NCI-H1105 treated with DMSO at 0.1 percent for 48 hours (cell line): ENCODE results near the gene TIAM1.

Experiments used
- DNase-seq: peaks from one replicate; lab custom pipeline; 2025; lab: John Stamatoyannopoulos, UW

TIAM1 gene

DNA sequence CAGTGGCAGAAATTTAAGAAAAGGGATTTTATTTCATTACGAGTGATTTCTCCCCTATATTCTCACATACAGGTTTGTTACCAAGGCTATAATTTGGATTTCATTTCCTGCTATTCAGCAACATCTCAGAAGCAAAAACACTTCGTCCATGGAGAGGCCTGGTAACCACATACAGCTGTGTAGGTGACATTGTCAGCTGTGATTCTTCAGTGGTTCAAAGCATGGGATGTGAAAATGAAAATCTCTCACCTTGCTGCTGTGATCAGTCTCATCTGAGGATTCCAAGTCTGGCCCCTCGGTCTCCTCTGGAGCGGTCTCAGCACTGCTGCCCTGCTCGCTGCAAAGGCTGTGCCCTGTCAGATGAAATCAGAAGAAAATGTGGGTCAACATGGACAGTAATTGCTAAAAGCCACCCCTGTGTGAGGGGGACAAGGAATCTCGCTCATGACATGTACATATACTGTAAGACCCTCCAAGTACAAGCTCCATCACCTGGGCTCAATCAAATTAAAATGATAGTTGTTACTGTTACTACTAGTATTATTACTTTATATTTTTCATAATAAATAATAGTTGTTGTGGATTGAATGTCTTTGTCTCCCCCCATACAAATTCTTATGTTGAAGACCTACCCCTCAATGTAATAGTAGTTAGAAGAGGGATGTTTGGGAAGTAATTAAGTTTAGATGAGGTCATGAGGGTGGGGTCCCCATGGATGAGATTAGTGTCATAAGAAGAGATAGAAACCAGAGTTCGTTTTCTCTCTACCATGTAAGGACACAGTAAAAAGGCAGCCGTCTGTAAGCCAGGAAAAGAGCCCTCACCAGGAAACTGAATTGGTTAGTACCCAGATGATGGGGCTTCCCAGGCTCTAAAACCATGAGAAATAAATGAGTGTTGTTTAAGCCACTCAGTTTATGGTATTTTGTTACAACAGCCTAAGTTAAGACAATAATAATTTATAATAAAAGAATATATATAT, 179.1 kb downstream of the TIAM1 start:
- no peak for DNase-seq

DNA sequence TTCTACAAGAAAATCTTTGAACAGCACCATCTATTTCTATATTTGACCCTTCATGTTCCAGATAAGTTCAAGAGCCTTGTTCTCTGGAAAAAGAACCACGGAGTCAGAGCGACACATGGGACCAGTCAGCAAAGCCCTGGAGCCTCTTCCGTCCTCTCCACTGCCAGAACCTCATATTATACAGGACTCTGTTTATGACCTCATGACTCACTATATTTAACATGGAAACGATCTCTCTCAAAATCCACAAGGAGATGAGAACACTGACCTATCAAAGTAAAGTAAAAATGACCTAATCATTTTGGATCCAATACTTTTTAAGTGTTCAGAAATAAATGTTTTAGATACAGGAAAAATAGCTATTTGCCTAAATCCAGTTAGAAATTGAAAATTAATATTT, 181.2 kb downstream of the TIAM1 start:
- no peak for DNase-seq

DNA sequence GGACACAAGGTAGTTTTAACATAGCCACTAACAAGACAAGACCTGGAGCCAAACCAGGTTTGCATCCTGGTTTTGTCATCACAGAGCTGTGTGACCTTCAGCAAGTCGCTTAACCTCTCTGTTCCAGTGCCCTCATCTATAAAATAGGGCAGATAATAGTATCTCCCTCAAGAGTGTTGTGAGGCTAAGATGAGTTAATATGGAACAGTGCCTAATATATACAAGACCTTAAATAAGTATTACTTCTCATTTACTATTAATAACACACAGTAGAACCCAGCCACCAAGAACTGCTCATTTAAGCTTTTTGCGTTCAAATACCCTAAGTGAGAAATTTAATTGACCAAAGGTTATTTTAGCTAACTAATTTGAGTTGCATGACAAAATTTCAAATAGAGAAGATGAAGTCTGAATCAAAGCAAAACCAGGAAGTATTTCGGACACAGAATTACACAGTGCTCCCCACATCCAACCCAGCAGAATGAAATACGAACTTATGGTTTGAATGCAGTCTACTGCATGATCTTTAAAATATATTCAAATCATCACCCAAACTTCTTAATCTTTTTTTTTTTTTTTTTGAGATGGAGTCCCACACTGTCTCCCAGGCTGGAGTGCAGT, 181.9 kb downstream of the TIAM1 start:
- no peak for DNase-seq

DNA sequence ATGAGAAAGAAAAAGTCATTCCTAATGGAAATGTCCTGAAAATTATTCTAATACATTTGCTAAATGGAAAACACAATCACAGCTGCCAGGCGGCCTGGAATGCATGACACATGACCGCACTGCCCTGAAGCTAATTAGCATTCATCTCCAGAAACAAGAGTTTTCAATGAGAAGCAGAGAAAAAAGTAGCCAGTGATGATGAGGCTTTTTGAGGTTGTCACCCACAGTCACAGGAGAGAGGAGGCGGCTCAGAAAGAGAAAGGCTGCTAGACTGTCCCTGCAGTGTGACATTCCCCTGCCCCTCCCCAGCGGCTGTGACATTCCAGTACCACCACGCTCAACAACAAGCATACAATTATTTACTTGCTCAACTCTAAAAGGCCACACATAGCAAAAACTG, 182.9 kb downstream of the TIAM1 start:
- DNase-seq = no peak

DNA sequence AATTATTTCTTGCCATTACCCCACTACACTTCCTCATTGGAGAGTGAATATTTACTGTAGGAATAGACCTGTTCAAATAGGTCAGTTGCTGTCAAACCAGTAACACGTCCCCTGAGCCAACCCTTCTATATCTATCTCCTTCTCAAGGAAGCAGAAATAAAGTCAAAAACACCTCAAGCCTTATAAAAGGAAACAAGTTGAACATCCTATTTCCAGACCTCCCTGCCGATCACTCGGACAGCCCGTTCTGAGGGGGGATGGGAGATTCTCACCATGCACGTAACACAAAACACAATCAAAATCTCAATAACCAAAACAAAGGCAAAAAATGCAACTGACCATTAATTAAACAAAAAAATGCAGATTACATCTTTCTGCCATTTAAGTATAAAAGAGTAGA, 184.3 kb downstream of the TIAM1 start:
- no peak for DNase-seq

DNA sequence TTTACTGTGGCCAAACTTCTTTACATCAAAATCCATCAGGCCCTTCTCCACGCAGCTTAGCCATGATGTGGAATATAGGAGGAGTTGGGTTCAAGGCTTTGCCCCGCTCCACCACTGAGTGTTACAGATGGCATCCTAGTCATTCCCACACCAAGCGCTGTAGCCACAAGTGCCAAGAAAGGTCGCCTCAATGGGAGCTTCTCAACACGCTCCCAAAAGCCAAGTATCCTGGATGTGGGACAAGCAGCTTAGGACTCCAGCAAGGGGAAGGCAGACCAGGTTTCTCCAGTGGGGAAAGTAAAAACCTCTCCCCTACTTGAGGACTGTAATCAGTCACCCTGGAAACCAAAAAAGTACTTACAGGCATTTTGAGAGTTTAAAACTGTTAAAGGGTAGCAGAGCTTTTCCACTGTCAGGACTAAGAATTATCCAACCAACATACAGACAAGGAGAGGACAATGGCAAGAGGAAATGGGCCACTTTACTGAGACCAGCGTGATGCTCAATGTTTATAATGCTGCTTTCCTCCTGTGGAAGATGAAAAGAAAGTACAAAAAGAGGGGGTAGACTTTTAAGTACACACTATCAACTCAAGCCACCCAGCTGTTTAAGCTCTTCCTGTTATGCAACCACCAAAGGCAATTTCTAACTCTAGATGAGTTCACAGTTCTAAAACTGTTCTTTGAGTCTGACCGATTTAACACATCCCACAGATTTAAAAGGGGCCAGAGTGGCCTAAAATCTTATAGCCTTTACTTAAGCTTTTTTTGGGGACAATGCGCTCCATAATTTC, 185.1 kb downstream of the TIAM1 start:
- DNase-seq = no peak

DNA sequence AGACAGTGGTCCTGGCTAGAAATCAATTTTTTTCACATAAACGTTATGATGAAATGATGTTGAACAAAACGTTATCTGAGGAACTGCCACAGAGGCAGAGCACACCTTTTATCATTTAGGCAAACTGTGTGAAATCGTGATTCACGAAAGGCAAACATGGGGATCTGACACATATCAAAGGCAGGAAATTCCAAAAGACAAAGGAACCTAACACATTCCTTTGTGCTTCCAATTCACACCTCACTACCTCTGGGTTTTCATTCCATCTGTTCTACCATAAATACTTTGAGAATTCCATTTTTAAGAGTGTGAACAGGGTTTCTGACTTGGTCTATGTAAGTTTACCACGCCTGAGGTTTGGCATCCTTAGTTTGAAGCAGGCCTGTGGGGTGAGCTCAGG, 186.3 kb downstream of the TIAM1 start:
- no peak for DNase-seq

DNA sequence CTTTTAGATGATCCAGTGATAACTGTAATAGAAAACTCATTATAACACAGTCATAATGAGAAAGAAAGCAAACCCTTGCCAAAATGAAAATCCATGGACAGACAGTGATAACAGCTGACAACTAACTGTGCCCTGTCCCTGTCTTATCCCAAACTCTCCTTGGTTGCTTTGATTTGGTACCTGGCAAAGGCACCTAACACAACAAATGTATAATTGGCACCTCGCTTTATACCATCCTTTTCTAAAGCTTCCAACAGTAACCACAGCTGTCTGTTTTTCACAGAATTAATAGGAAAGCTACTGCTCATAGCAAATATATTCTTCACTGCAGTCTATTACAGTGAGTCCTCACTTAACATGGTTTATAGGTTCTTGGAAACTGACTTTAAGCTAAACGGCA, 187.4 kb downstream of the TIAM1 start:
- no peak for DNase-seq

DNA sequence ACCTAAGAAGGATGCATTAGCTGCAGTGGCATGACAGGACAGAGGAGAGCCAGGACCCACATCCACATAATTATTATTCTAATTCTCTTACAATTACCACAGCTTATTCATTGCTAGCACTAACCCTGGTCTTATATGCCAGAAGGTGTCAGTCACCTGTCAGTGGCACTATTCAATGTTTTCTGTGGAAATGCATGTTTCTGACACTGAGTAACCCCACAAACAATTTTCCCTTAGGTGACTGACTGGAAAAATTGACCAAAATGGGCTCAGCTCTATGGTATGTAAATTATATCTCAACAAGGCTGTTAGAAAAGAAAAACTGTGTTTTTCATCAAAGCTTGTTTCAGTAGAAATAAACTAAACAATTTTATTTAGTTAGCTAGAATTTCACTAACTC, 187.9 kb downstream of the TIAM1 start:
- DNase-seq = no peak

DNA sequence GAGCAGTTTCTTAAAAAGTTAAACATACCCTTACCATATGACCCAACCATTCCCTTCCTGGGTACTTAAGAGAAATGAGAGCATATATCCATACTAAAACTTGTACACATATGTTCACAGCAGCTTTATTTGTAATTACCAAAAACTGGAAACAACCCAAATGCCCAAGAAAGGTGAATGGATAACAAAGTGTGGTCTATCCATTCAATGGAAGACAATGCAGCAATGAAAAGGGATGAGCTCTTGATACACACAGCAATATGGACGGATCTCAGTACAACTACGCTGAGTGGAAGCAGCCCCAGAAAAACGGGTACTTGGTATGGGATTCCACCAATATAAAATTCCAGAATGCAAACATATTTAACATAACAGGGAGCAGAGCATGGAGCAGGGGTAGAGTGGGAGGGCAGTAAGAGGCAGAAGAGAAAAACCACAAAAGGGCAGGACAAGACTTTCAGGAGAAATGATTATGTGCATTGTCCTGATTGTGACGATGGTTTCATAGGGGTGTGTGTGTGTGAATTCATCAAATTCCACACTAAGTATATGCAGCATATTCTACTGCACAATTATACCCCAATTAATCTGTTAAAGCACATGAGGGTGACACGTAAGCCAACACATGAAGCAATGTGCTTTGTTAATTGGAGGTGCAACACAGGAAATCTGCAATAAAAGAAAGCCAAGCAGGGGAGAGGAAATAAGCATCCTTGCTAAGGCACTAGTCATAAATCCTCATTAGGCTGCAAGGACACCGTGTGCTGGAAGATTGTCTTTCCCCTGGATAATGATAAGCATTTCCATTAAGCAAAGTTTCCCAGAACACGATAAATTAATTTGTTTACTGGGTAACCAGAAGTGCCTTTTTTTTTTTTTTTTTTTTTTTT, 192.7 kb downstream of the TIAM1 start:
- no peak for DNase-seq

DNA sequence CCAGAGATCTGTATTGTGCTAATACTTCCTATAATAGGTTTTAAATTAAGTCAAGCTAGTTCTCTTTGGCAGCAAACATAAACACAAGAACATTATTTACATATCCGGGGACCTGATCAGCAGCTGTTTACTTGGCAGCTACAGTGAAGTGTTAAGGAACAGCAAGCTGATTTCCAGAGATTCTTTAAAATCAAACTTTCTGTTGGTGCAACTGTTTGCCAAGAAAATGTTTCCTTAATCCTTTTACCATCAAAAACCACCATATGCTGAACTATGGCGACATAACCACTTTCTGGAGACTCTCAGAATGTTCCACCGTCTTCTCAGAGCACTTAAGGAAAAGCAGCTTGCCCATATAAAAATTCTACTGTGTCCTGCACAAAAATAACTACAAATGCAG, 198.8 kb downstream of the TIAM1 start:
- no peak for DNase-seq

DNA sequence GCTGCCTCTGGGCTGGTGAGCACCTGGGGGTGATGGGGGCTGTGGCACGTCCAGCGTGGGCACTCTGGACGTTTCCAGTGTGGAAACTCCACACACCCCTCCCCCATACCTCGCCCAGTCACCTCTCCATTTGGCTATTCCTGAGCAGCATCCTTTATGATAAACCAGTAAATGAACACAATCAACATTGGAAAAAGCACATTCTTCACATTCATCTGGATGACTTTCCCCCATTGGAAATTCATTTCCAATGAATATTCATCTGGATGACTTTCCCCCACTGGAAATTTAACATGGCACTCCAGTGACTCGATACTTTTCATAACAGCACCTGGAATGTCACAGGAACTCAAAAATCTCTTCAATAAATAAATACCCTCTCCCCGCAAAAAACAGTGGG, 201.0 kb downstream of the TIAM1 start:
- no peak for DNase-seq

DNA sequence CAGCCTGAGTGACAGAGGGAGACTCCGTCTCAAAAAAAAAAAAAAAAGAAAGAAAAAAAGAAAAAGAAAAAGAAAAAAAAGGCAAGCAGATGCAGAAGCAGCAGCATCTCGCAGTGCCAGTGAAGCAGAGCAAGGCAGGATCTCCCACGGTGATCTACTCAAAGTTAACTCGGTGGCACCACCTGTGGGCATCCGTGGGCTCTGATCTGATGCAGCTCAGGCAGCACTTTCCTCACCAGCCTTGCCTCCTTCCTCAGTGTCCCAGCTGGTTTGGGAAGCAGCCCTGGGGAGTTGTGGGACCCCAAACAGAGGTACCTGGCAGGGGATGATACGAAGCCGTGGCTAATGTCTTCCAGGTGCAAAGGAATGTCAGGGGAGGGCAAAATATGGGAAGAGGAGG, 201.5 kb downstream of the TIAM1 start:
- DNase-seq = no peak

DNA sequence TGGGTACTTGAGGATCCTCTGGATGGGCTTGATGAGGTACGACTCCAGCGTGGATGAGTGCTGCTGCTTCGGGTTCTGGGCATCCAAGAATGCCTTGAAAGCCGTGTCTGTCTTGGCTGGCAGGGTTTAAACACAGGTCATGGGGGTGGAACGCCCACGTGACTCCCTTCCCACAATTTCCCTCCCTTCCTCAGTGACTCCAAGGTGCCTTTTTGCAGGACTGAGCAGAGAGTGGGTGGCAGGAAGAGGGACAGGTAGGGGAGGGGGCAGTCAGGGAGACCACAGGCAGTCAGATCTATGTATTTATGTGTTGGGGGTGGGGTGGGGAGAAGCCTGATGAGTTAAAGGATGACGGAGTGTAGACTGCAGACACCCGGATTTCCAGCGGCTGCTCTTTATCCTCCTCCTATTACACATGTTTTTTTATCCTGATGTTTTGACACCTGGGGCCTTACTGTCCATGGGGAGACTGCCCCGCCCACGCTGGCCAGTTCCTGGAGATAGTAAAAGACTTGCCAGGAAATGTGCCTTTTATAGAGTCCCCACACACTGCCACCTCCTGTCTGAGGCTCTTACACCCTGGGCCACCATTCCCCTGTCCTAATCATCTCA, 202.6 kb downstream of the TIAM1 start:
- DNase-seq = no peak

DNA sequence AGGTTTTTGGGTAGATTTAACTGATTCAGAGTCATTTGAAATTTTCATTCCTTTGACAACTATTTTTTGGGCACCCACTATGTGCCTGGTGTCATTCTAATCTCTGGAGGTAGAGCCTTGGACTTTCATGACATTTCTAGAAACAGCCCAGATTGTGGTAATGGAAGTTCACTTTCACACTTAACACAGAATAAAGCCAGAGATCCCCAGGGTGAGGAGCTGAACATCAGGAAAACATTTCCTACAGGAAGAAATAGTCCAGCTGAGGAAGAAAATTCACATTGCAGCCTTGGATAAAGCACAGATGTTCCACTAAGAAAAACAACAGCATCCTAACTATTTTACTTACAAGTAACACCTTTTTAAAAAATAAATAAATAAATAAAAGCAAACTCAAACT, 203.4 kb downstream of the TIAM1 start:
- no peak for DNase-seq

DNA sequence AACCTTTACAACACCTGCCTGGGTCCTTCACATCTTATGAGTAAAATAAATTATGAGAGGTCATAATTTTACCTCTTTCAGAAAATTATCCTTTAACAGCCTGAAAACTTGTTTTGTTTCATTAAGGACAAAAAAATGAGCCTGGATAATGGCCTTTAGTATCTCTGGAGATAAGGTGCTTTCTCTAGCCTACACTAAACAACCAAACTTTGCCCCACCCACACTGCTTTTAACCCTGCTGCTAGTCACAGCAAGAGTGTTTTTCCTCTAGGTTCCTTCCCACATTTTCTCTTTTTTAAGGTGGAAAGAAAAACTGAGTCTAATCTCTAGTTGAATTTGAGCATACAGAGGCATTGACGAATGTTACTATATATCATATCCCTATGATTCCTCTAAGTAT, 204.0 kb downstream of the TIAM1 start:
- no peak for DNase-seq

DNA sequence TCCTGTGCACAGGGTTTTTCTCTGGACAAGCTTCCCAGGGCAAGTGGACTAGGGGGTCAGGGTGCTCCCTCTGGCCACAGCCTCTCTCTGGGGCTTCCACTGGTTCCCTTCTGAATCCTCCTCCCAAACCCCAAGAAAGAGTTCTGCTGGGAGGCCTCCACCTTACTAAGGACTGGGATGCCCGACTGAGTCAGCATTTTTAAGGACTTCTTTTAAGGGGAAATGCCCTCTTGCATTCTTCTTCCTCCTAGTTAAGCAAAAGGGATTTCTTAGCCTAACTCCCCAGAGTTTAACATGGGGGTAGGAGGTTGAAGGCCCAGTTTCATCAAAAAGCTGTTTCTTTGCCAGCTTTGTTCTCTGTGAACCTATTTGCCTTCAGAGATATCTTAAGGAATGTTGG, 206.1 kb downstream of the TIAM1 start:
- DNase-seq = no peak

DNA sequence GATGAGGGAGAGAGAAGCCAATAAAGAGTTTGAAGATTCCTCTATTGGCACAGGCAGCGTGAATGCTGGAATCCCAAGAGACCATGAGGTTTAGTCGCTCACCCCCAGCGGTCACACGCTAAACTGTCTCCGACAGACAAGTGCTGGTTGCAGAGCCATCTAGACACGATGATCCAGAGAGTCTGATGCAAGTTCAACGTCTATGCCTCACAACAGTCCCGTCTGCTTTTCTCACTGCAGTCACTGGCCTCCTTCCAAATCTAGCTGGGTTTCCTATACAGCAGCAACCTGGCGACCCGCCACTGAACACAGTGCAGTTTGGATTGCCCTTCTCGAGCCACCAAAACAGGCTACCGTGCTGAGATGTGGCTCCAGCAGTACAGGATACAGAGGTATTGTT, 207.2 kb downstream of the TIAM1 start:
- peak; percentile 65 for DNase-seq

DNA sequence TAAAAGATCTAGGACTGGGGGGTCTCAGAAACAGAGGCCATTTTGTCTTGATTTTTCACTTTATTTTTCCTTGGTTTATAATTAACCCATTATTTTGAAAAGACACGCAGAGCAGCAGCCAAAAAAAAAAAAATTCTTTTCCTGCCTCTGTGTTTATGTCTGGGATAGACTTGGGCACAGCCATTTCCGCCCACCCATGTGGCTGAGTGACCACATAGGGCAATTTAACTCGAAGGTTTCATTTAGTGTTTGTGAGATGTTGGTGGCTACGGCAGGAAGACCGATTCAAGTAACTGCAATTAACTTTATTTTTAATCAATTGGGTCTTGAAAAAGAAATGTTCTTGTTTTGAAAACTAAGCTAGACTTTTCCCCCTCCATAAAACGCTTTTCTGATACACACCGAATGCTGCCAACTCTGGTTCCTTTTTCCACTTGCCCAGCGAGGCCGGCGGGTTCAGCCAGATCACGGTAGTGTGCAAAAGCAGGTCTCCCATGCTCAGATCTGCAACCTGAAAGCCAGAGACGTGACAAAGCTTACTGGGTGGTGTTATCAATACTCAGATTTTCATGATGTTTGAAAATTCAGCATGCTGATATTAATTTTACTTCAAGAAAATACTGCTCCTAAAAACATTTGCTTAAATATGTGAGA, 208.4 kb downstream of the TIAM1 start:
- no peak for DNase-seq

DNA sequence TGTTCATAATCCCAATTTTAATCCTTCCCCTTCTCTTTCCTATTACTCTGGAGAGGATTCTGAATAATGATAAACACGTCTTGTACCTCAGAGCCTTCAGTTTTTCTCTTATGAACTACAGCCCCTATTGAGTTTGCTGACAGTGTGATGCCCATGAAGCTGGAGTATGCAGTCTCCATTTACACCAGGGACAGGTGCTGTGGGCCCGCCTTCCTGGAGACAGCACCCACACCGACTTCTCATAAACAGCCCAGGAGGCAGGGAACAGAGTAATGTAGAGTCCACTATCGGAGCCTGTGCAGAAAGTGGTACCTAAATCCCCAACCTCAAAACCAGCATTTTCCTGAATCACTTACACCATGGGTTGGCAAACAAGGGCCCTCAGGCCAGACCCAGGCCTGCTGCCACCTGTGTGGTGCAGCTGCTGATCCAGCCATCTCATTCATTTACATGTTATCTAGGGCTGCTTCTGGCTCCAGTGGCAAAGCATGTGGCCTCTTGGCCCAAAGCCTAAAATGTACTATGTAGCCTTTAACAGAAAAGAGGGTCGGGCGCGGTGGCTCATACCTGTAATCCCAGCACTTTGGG, 210.7 kb downstream of the TIAM1 start:
- DNase-seq = no peak
